B cell (primary cell): ENCODE measurements around the gene MTHFS. TPM values are rescaled to one million over a fixed set of nuclear protein-coding genes. Genes with fewer than 3 reads are reported as not detected.
"Not testable (repeated sequence)": the region's sequence is repeated elsewhere in the genome, so short reads cannot be mapped to it uniquely, and the experiment has no call there.

ENCODE experiments used
- ATAC-seq: fragments of 200-7000 bp; cut with Tn5 transposase; one replicate; pipeline ENCODE4 v1.10.0; 2021; ENCODE audit warnings: low read depth, mild to moderate bottlenecking, moderate number of reproducible peaks, moderate library complexity
- CTCF ChIA-PET: fragments of 350-600 bp; sonication (Branson Sonifier 250); formaldehyde crosslinking; loops from one replicate; lab custom pipeline; 2021; ENCODE audit warnings: antibody characterized with exemption, inconsistent platforms; lab: Charles Lee
- POLR2A ChIA-PET: fragments of 350-600 bp; sonication (Branson Sonifier 250); formaldehyde crosslinking; loops from one replicate; lab custom pipeline; 2021; ENCODE audit warnings: antibody characterized with exemption; lab: Charles Lee
- DNase-seq: peaks from one replicate; pipeline ENCODE4 v3.0.0; 2013
- H2AFZ ChIP-seq: 2 replicates; pipeline ENCODE4 v1.6.1; 2012; ENCODE audit warnings: mild to moderate bottlenecking, low read depth, low read length; ENCODE audit not compliant: insufficient read depth, poor library complexity, severe bottlenecking
- H3K27ac ChIP-seq, 2 donors: 1 replicate in 1 of 2; 2 replicates in 1 of 2; pipeline ENCODE4 v1.5.1; 2012 to 2013; ENCODE audit warnings: low read length in 2 of 2, mild to moderate bottlenecking in 2 of 2, moderate library complexity in 1 of 2
- H3K27me3 ChIP-seq, 4 experiments: fragments of 200-600 bp in 1 of 4; sonication (generic) in 1 of 4; replicated peaks in 1 of 4; 1 replicate in 2 of 4; 2 replicates in 2 of 4; pipeline versions ENCODE4 v1.6.1 to v1.7.0; 2013 to 2016; ENCODE audit warnings: low read length in 3 of 4, mild to moderate bottlenecking in 2 of 4, mixed read lengths in 1 of 4, moderate library complexity in 1 of 4; ENCODE audit not compliant: insufficient read depth in 4 of 4, control insufficient read depth in 3 of 4; ENCODE audit errors: control extremely low read depth in 1 of 4
- H3K36me3 ChIP-seq, 2 experiments: replicated peaks in 1 of 2; 1 replicate in 1 of 2; 2 replicates in 1 of 2; pipeline versions ENCODE4 v1.6.1 to v1.7.1; 2013; ENCODE audit warnings: low read length in 1 of 2; ENCODE audit not compliant: insufficient read depth in 2 of 2, control insufficient read depth in 1 of 2; ENCODE audit errors: control extremely low read depth in 1 of 2, extremely low read depth in 1 of 2
- H3K4me1 ChIP-seq, 2 donors: fragments of 200-600 bp in 1 of 2; sonication (generic) in 1 of 2; 1 replicate in 1 of 2; 2 replicates in 1 of 2; pipeline versions ENCODE4 v1.5.1 to v1.6.1; 2013 to 2017; ENCODE audit warnings: low read length in 2 of 2; ENCODE audit not compliant: control insufficient read depth in 2 of 2, insufficient read depth in 2 of 2
- H3K4me2 ChIP-seq: replicated peaks from 2 replicates; pipeline ENCODE3; 2012; ENCODE audit warnings: mild to moderate bottlenecking, low read depth, low read length; ENCODE audit not compliant: poor library complexity, severe bottlenecking
- H3K4me3 ChIP-seq, 5 experiments: fragments of 200-600 bp in 1 of 5; sonication (generic) in 1 of 5; 1 replicate in 3 of 5; 2 replicates in 2 of 5; pipeline versions ENCODE4 v1.5.1 to v1.7.0; 2011 to 2016; ENCODE audit warnings: low read length in 4 of 5, mild to moderate bottlenecking in 4 of 5, low read depth in 2 of 5, control low read depth in 1 of 5, moderate library complexity in 1 of 5; ENCODE audit not compliant: insufficient read depth in 1 of 5; ENCODE audit errors: control extremely low read depth in 1 of 5, extremely low read depth in 1 of 5
- H3K79me2 ChIP-seq: fragments of 200-600 bp; sonication (generic); one replicate; pipeline ENCODE4 v1.6.0; 2016; ENCODE audit warnings: low read length; ENCODE audit not compliant: control insufficient read depth, insufficient read depth
- H3K9ac ChIP-seq: fragments of 200-600 bp; sonication (generic); 2 replicates; pipeline ENCODE4 v1.6.1; 2017; ENCODE audit warnings: mild to moderate bottlenecking, low read length, moderate library complexity
- H3K9me3 ChIP-seq, 3 donors: one replicate each; pipeline versions ENCODE4 v1.6.1 to v1.7.1; 2013; ENCODE audit warnings: low read length in 2 of 3; ENCODE audit not compliant: control insufficient read depth in 2 of 3, insufficient read depth in 1 of 3; ENCODE audit errors: control extremely low read depth in 1 of 3
- H4K20me1 ChIP-seq: 2 replicates; pipeline ENCODE4 v1.6.0; 2012; ENCODE audit warnings: mild to moderate bottlenecking, low read length; ENCODE audit not compliant: insufficient read depth, control insufficient read depth, poor library complexity, severe bottlenecking
- H3K27ac Mint-ChIP-seq: one replicate; pipeline ENCODE4 v1.8.0; 2021; ENCODE audit warnings: mixed read lengths
- H3K27me3 Mint-ChIP-seq: one replicate; pipeline ENCODE4 v1.8.0; 2021; ENCODE audit warnings: mixed read lengths
- H3K4me1 Mint-ChIP-seq: one replicate; pipeline ENCODE4 v1.8.0; 2021; ENCODE audit warnings: mixed read lengths
- H3K4me3 Mint-ChIP-seq: one replicate; pipeline ENCODE4 v1.8.0; 2021; ENCODE audit warnings: mixed read lengths
- H3K9me3 Mint-ChIP-seq: one replicate; pipeline ENCODE4 v1.8.0; 2022; ENCODE audit warnings: mixed read lengths; ENCODE audit not compliant: insufficient read depth
- EZH2 ChIP-seq: IDR thresholded peaks from 2 replicates; pipeline ENCODE4 v1.6.1; 2012; ENCODE audit warnings: borderline replicate concordance, low read depth, mild to moderate bottlenecking, moderate library complexity, low read length; ENCODE audit not compliant: insufficient read depth, poor library complexity, severe bottlenecking
- WGBS: methylation state at CpG from one replicate; pipeline ENCODE4 v1.1.5; 2013; ENCODE audit warnings: missing lambda C conversion rate; ENCODE audit not compliant: insufficient coverage; 5-methylcytosine and 5-hydroxymethylcytosine counted together
- intact Hi-C: fragments of 100-400 bp; cut with micrococcal nuclease; formaldehyde crosslinking; loops from one replicate; pipeline ENCODE4 v1.10.0; 2022
- polyA plus RNA-seq: library from polyadenylated mRNA; depleted of rRNA; stranded (reverse); fragments of >200 nt; gene quantifications from 2 replicates; pipeline ENCODE4 v1.2.3, GENCODE V29; 2012
- total RNA-seq, 2 donors: library from RNA; stranded (reverse); fragments of 120-200 nt in 1 of 2; gene quantifications; 1 replicate in 1 of 2; 2 replicates in 1 of 2; pipeline versions ENCODE4 v1.2.3 to v1.2.4, GENCODE V29; 2013 to 2022
- TF ChIP-seq, protein P1 (sequence below): fragments of 200-600 bp; IDR thresholded peaks from one replicate; pipeline ENCODE4 v1.8.0; 2022; ENCODE audit warnings: antibody characterized with exemption, mild to moderate bottlenecking

MTHFS gene
- total and polyA plus RNA-seq, 2 donors (not counting 1 experiment from before 2014, with no cell fraction given): 20.1 to 20.9 TPM

DNA sequence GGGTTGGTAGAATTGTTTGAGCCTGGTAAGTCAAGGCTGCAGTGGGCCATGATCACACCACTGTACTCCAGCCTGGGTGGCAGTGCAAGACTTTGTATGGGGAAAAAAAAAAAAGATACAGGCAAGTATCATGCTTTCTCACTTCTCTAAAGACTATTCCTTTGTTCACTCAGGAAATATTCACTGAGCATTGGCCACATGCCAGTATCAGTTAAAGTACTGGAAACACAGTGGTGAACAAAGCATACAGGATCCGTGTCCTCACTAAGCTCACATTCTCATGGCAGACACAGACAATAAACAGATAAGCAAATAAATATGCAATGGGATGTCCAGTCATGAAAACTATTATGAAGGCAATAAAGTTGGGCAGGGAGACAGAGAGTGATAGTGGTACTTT, 5.1 kb upstream of the MTHFS start:
- POLR2A ChIA-PET: no interaction called here

DNA sequence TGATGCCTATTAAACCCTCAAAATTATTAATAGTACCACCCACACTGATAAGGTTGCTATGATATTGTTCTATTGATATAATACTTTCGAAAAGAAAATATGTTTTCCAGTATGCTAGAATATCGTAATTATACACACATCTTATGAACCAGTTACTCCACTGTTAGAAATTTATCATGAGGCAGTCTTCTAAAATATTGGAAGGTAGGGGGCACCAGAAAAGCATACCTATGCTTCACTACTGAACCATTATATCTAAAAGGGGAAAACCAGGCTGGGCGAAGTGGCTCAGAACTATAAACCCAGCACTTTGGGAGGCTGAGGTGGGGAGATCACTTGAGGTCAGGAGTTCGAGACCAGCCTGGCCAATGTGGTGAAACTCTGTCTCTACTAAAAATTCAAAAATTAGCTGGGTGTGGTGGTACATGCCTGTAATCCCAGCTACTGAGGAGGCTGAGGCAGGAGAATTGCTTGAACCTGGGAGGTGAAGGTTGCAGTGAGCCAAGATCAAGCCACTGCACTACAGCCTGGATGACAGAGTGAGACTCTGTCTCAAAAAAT, 4.1 kb upstream of the MTHFS start:
- H3K27ac ChIP-seq, ATAC-seq, H3K9me3 ChIP-seq, H3K9ac ChIP-seq, intact Hi-C loops, H3K27ac Mint-ChIP-seq, H4K20me1 ChIP-seq, POLR2A ChIA-PET, H3K4me2 ChIP-seq, H3K27me3 Mint-ChIP-seq, H3K79me2 ChIP-seq, H3K9me3 Mint-ChIP-seq, H3K4me3 ChIP-seq, H2AFZ ChIP-seq, H3K36me3 ChIP-seq, H3K27me3 ChIP-seq, H3K4me3 Mint-ChIP-seq: not testable (repeated sequence)
- H3K4me1 Mint-ChIP-seq: peaks cover 41% of the 10 kb centered on the region
- CTCF ChIA-PET: interaction anchor here (1.1 to 1.2 kb wide), 2 partner anchors 21 to 93 kb away, joined by 3 to 4 read pairs; no protein-coding TSS in a partner anchor
- WGBS: no CpG with 5 or more reads among the region's 4 CpGs
- H3K4me1 ChIP-seq: peaks cover 14 to 25% of the 10 kb centered on the region in 2 donors
- peak; percentile 36 for DNase-seq

More for the DNA sequence above, 5.1 kb upstream of the MTHFS start:
- peaks cover 0 to 5% of the 10 kb centered on the region in 2 experiments for H3K36me3 ChIP-seq
- no peak overlapping the region for H3K9ac ChIP-seq
- Mint-ChIP-seq H3K27me3 (no peaks in the 10 kb centered on the region), H3K9me3 (no peaks in the 10 kb centered on the region), H3K4me3 (no peak overlapping the region), H3K27ac (no peak overlapping the region), H3K4me1 (peaks cover 35% of the 10 kb centered on the region)
- no peaks in the 10 kb centered on the region for H3K27me3 ChIP-seq
- no peak for DNase-seq
- H3K27ac ChIP-seq: no peak overlapping the region
- H3K79me2 ChIP-seq: no peaks in the 10 kb centered on the region
- ATAC-seq: no peak
- no peak overlapping the region for H3K4me2 ChIP-seq
- TF ChIP-seq EZH2: no peak
- TF ChIP-seq, protein P1, sequence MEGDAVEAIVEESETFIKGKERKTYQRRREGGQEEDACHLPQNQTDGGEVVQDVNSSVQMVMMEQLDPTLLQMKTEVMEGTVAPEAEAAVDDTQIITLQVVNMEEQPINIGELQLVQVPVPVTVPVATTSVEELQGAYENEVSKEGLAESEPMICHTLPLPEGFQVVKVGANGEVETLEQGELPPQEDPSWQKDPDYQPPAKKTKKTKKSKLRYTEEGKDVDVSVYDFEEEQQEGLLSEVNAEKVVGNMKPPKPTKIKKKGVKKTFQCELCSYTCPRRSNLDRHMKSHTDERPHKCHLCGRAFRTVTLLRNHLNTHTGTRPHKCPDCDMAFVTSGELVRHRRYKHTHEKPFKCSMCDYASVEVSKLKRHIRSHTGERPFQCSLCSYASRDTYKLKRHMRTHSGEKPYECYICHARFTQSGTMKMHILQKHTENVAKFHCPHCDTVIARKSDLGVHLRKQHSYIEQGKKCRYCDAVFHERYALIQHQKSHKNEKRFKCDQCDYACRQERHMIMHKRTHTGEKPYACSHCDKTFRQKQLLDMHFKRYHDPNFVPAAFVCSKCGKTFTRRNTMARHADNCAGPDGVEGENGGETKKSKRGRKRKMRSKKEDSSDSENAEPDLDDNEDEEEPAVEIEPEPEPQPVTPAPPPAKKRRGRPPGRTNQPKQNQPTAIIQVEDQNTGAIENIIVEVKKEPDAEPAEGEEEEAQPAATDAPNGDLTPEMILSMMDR: no peak
- no peak overlapping the region for H3K4me3 ChIP-seq
- no peaks in the 10 kb centered on the region for H3K9me3 ChIP-seq
- WGBS: no CpG with 5 or more reads among the region's 1 CpG
- CTCF ChIA-PET: interaction anchor here (1.2 kb wide), 1 partner anchor 92 kb away, joined by 3 read pairs; no protein-coding TSS in a partner anchor
- H4K20me1 ChIP-seq: no peaks in the 10 kb centered on the region
- H3K4me1 ChIP-seq: peaks cover 10 to 20% of the 10 kb centered on the region in 2 donors
- no peak overlapping the region for H2AFZ ChIP-seq
- intact Hi-C loops: no loop called here
